ENCODE data around the gene TSPAN14. TPM values are rescaled to one million over a fixed set of nuclear protein-coding genes. Genes with fewer than 3 reads are reported as not detected.

The TSPAN14 gene
- total and polyA plus RNA-seq, 2 of the 13 experiments (the other 11 are each of a cell fraction or from before 2014, with no cell fraction given), result 24.1 to 80.6 TPM

DNA sequence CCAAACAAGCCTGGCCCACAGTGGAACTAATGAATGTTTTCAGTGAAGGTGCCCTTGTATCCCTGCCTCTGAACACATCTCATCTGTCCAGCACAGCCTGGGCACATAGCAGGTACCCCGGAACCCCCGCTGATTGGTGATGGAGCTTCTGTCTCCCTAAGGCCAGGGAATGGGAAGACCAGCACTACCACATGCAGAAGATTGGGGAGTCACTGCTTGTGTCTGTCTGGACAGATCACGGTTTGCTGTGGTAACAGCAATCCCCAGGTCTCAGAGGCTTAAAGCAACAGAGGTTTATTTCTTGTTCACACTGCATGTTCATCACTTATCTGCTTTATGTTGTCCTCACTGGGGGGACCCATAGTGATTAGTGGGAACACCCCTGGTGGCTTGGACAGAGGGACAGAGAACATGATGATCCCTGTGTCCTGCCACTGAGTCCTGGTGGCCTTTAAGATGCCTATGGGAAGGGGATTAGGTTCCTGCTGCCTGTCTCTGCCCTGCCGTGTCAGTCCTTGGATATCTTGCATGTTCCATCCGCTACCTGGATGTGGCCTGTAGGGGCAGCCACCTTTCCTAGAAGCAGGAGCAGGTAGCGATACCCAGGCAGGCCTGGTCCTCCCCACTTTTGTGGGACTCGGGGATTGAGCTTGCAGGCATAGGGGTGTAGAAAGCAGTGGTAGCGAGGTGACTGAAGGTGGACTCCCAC, 3.6 kb downstream of the TSPAN14 start (continued):
- no peak for TF ChIP-seq ZNF451 (CRISPR knock-in tag; IDR thresholded peaks at IDR 0.05)
- no peak for TF ChIP-seq NFKBIZ (CRISPR knock-in tag; IDR thresholded peaks at IDR 0.05)
- no peak for TF ChIP-seq NCOA5 (CRISPR knock-in tag; IDR thresholded peaks at IDR 0.05)
- TF ChIP-seq, protein P1, sequence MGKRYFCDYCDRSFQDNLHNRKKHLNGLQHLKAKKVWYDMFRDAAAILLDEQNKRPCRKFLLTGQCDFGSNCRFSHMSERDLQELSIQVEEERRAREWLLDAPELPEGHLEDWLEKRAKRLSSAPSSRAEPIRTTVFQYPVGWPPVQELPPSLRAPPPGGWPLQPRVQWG (CRISPR knock-in tag; IDR thresholded peaks at IDR 0.05; ENCODE audit: borderline replicate concordance, low read depth), result no peak
- TF ChIP-seq ZFX (CRISPR knock-in tag; IDR thresholded peaks at IDR 0.05; ENCODE audit: low read depth), result 0 out of 2 replicates have a peak, but pooled peaks have one; percentile 20
- no peak for TF ChIP-seq KMT2A (CRISPR knock-in tag; IDR thresholded peaks at IDR 0.05)
- TF ChIP-seq KLF9 (CRISPR knock-in tag; IDR thresholded peaks at IDR 0.05; ENCODE audit: low read depth), result no peak
- TF ChIP-seq ZKSCAN5 (CRISPR knock-in tag; IDR thresholded peaks at IDR 0.05), result no peak

GRCh38 chr10:80458263-80458625, 4.1 kb downstream of the TSPAN14 start:
- Histone ChIP-seq H3K9ac (ENCODE audit: insufficient read depth, low read depth, low read length) (no peak overlapping the region), H3K27me3 (ENCODE audit: control insufficient read depth in 1 of 2, insufficient read depth in 2 of 2, low read length in 2 of 2) (no peaks in the 10 kb centered on the region; a peak in 1 of 5 replicates), H3K9me3 (ENCODE audit: low read length) (no peaks in the 10 kb centered on the region), H3K4me2 (ENCODE audit: low read depth, low read length) (peak overlapping the region; percentile 54), H3K79me2 (ENCODE audit: insufficient read depth, low read length) (peaks cover 87% of the 10 kb centered on the region), H3K4me3 (replicated peaks in 1 of 3; ENCODE audit: insufficient read depth in 1 of 3, low read depth in 2 of 3, low read length in 3 of 3) (peak overlapping the region in 1 of 3 experiments; percentile 20; a peak in 1 of 6 replicates), H3K27ac (ENCODE audit: extremely low read length, insufficient read depth, low read length) (no peak overlapping the region), H3K4me1 (ENCODE audit: insufficient read depth, low read length) (peaks cover 85% of the 10 kb centered on the region), H3K36me3 (replicated peaks in 1 of 2; ENCODE audit: control insufficient read depth in 1 of 2, insufficient read depth in 2 of 2, low read length in 2 of 2) (peaks cover 2 to 3% of the 10 kb centered on the region in 2 experiments; a peak in 3 of 5 replicates), H4K20me1 (ENCODE audit: insufficient read depth, low read length) (peaks cover 33% of the 10 kb centered on the region), H2AFZ (ENCODE audit: low read length) (no peak overlapping the region)
- intact Hi-C loops (cut with micrococcal nuclease; ENCODE audit: unreplicated experiment), result no loop called here
- POLR2A ChIA-PET, result interaction anchor here (2.0 kb wide), 1 partner anchor 47 kb away, joined by 9 read pairs; no protein-coding TSS in a partner anchor
- no peak for DNase-seq (ENCODE audit: low spot score)
- TF ChIP-seq WIZ (CRISPR knock-in tag; IDR thresholded peaks at IDR 0.05) (no peak), RBM22 (optimal IDR thresholded peaks at IDR 0.05; ENCODE audit: low read length) (peak; percentile 26), POGK (CRISPR knock-in tag; conservative IDR thresholded peaks at IDR 0.05) (0 out of 2 replicates have a peak, but pooled peaks have one; percentile 30)
- BruUV-seq (replicated peaks), result no TSS peak
- CTCF ChIA-PET (ENCODE audit: low intra/inter-chr PET ratio, low total read pairs), result no interaction called here
- no peak for ATAC-seq
- WGBS (ENCODE audit: low lambda C conversion rate), result 55% methylated on average over 3 of the region's 4 CpGs
- FAIRE-seq, result no peak
- in situ Hi-C loops (cut with HindIII; ENCODE audit: extremely low pct_ligation_motif_present, low pct_unique_long_range_greater_than_20kb), result loop anchor here (5.0 kb wide), 1 partner anchor 44 kb away; no protein-coding TSS in a partner anchor
